ENCODE measurements around the gene RTL5.

GRCh38 chrX:72121383-72121782 is 10.3 kb downstream of the RTL5 start:
- TF ChIP-seq EZH2 (IDR thresholded peaks at IDR 0.05) = no peak
- no peak for TF ChIP-seq CTCF (IDR thresholded peaks at IDR 0.05 in 2 of 3, conservative IDR thresholded peaks at IDR 0.05 in 1 of 3; ENCODE audit: borderline replicate concordance in 1 of 3, insufficient read depth in 1 of 3, low read depth in 2 of 3, low read length in 2 of 3)
- TF ChIP-seq FOSL1 (IDR thresholded peaks at IDR 0.05; ENCODE audit: low read depth) = no peak
- no peak for TF ChIP-seq ZNF274 (IDR thresholded peaks at IDR 0.05; ENCODE audit: low read depth, low read length)
- TF ChIP-seq RAD21 (IDR thresholded peaks at IDR 0.05; ENCODE audit: low read depth) = no peak
- no peak for TF ChIP-seq SRF (IDR thresholded peaks at IDR 0.05; ENCODE audit: low read depth)
- TF ChIP-seq POLR2A (IDR thresholded peaks at IDR 0.05; ENCODE audit: borderline replicate concordance, extremely low read depth, insufficient read depth, insufficient read length) = no peak
- no peak for TF ChIP-seq POLR2AphosphoS5 (IDR thresholded peaks at IDR 0.05; ENCODE audit: low read depth, low read length)

Measured in HCT116 (cell line).